HCT116 (cell line): Measurements from ENCODE around the gene ZBTB16. TPM values are rescaled to one million over a fixed set of nuclear protein-coding genes. Genes with fewer than 3 reads are reported as not detected.

Experiments
- ATAC-seq: fragments of 200-7000 bp; cut with Tn5 transposase; 2 replicates; pipeline ENCODE4 v1.9.1; 2020; ENCODE audit warnings: mild to moderate bottlenecking, moderate library complexity
- BruUV-seq: library from RNA; stranded (reverse); fragments of 400-500 nt; replicated peaks from 2 replicates; lab custom pipeline; 2021; lab: Mats Ljungman, UMichigan
- CTCF ChIA-PET: fragments of 300-600 bp; sonication (Branson Sonifier 250); formaldehyde crosslinking; loops from one replicate; lab custom pipeline; 2021; ENCODE audit warnings: antibody characterized with exemption; lab: Charles Lee
- POLR2A ChIA-PET: fragments of 300-600, 350-600 bp; sonication (Branson Sonifier 250); formaldehyde crosslinking; loops from one replicate; lab custom pipeline; 2021; ENCODE audit warnings: antibody characterized with exemption; lab: Charles Lee
- RAD21 ChIA-PET, 2 experiments: fragments of 300-600 bp; sonication (Branson Sonifier 250); formaldehyde crosslinking; loops; one replicate each; lab custom pipeline; 2023; ENCODE audit warnings: low total read pairs in 2 of 2; ENCODE audit not compliant: uncharacterized antibody in 2 of 2, unreplicated experiment in 2 of 2, low non-redundant PET in 1 of 2; lab: Charles Lee
- DNase-seq: peaks from one replicate; pipeline ENCODE4 v3.0.0-alpha.2; 2010; ENCODE audit warnings: low read depth, low spot score
- H2AFZ ChIP-seq: fragments of 200-600 bp; shearing (Covaris generic), sonication (generic); 2 replicates; pipeline ENCODE4 v1.6.1; 2017; ENCODE audit warnings: low read depth, mixed run types, mixed read lengths, antibody characterized with exemption, low read length; ENCODE audit not compliant: poor library complexity, severe bottlenecking
- H3K27ac ChIP-seq: 2 replicates; pipeline ENCODE4 v1.5.1; 2012; ENCODE audit warnings: low read depth, low read length
- H3K27me3 ChIP-seq: fragments of 200-600 bp; sonication (generic); 2 replicates; pipeline ENCODE4 v1.6.1; 2016; ENCODE audit warnings: mixed run types, low read length, mixed read lengths; ENCODE audit not compliant: insufficient read depth
- H3K36me3 ChIP-seq, 2 experiments: fragments of 200-500 bp in 1 of 2; fragments of 200-600 bp in 1 of 2; sonication (Bioruptor generic) in 1 of 2; sonication (generic) in 1 of 2; 2 replicates each; pipeline versions ENCODE4 v1.5.1 to v1.6.1; 2014 to 2016; ENCODE audit warnings: low read length in 2 of 2, inconsistent platforms in 1 of 2, mixed read lengths in 1 of 2, mixed run types in 1 of 2; ENCODE audit not compliant: insufficient read depth in 2 of 2, control insufficient read depth in 1 of 2
- H3K4me1 ChIP-seq, 2 experiments: fragments of 200-600 bp in 1 of 2; sonication (generic) in 1 of 2; 2 replicates each; pipeline versions ENCODE4 v1.5.1 to v1.6.1; 2012 to 2017; ENCODE audit warnings: low read length in 2 of 2, inconsistent platforms in 1 of 2, mild to moderate bottlenecking in 1 of 2, mixed read lengths in 1 of 2, mixed run types in 1 of 2, moderate library complexity in 1 of 2; ENCODE audit not compliant: insufficient read depth in 2 of 2, control insufficient read depth in 1 of 2
- H3K4me2 ChIP-seq: fragments of 200-600 bp; sonication (generic); 2 replicates; pipeline ENCODE4 v1.6.1; 2017; ENCODE audit warnings: mixed run types, low read length, mixed read lengths
- H3K4me3 ChIP-seq, 2 experiments: fragments of 200-600 bp in 1 of 2; sonication (generic) in 1 of 2; replicated peaks in 1 of 2; 2 replicates each; pipeline ENCODE4 v1.5.1; 2011 to 2016; ENCODE audit warnings: low read length in 2 of 2, control low read depth in 1 of 2, low read depth in 1 of 2, mild to moderate bottlenecking in 1 of 2, mixed read lengths in 1 of 2, mixed run types in 1 of 2
- H3K79me2 ChIP-seq: fragments of 200-600 bp; sonication (generic); 2 replicates; pipeline ENCODE4 v1.6.1; 2017; ENCODE audit warnings: mild to moderate bottlenecking, mixed run types, low read length, moderate library complexity, mixed read lengths; ENCODE audit not compliant: insufficient read depth
- H3K9ac ChIP-seq: fragments of 200-600 bp; sonication (generic); 2 replicates; pipeline ENCODE4 v1.6.1; 2016; ENCODE audit warnings: low read length, mixed read lengths
- H3K9me2 ChIP-seq: fragments of 200-600 bp; sonication (generic), shearing (Covaris generic); 2 replicates; pipeline ENCODE4 v1.6.1; 2017; ENCODE audit warnings: mixed run types, mild to moderate bottlenecking, moderate library complexity; ENCODE audit not compliant: insufficient read depth
- H3K9me3 ChIP-seq, 2 experiments: fragments of 200-500 bp in 1 of 2; fragments of 200-600 bp in 1 of 2; sonication (Bioruptor generic) in 1 of 2; sonication (generic) in 1 of 2; 2 replicates each; pipeline ENCODE4 v1.6.1; 2014 to 2017; ENCODE audit warnings: low read length in 2 of 2, mixed read lengths in 2 of 2, inconsistent platforms in 1 of 2, low read depth in 1 of 2, mild to moderate bottlenecking in 1 of 2, mixed run types in 1 of 2, moderate library complexity in 1 of 2; ENCODE audit not compliant: control insufficient read depth in 1 of 2, insufficient read depth in 1 of 2
- H4K20me1 ChIP-seq: fragments of 200-600 bp; sonication (generic), shearing (Covaris generic); 2 replicates; pipeline ENCODE4 v1.6.1; 2017; ENCODE audit warnings: mixed run types, mild to moderate bottlenecking, moderate library complexity; ENCODE audit not compliant: insufficient read depth
- ATF3 ChIP-seq: IDR thresholded peaks from 2 replicates; pipeline ENCODE4 v1.6.1; 2012
- CBX3 ChIP-seq: IDR thresholded peaks from 2 replicates; pipeline ENCODE4 v1.6.1; 2012; ENCODE audit warnings: low read depth
- CTCF ChIP-seq, 3 experiments: fragments of 200-600 bp in 1 of 3; sonication (generic) in 1 of 3; IDR thresholded peaks in 2 of 3; conservative IDR thresholded peaks in 1 of 3; 2 replicates each; pipeline ENCODE4 v1.5.1; 2012 to 2017; ENCODE audit warnings: low read depth in 2 of 3, low read length in 2 of 3, antibody characterized with exemption in 1 of 3, borderline replicate concordance in 1 of 3, control low read depth in 1 of 3, mild to moderate bottlenecking in 1 of 3, mixed read lengths in 1 of 3, mixed run types in 1 of 3, moderate library complexity in 1 of 3; ENCODE audit not compliant: insufficient read depth in 1 of 3
- ELF1 ChIP-seq: IDR thresholded peaks from 2 replicates; pipeline ENCODE4 v1.6.1; 2012; ENCODE audit warnings: low read depth, borderline replicate concordance
- EZH2 ChIP-seq: fragments of 200-600 bp; sonication (generic); IDR thresholded peaks from 2 replicates; pipeline ENCODE4 v1.6.1; 2017; ENCODE audit warnings: antibody characterized with exemption, mixed run types
- EZH2phosphoT487 ChIP-seq: fragments of 200-600 bp; IDR thresholded peaks from 2 replicates; pipeline ENCODE4 v1.6.1; 2018; ENCODE audit warnings: antibody characterized with exemption, borderline replicate concordance
- FOSL1 ChIP-seq: IDR thresholded peaks from 2 replicates; pipeline ENCODE4 v1.6.1; 2012; ENCODE audit warnings: low read depth
- MAX ChIP-seq: IDR thresholded peaks from 2 replicates; pipeline ENCODE4 v1.6.1; 2012
- POLR2AphosphoS5 ChIP-seq: IDR thresholded peaks from 2 replicates; pipeline ENCODE4 v1.6.1; 2011; ENCODE audit warnings: mild to moderate bottlenecking, low read depth, low read length, moderate library complexity
- SIN3A ChIP-seq: IDR thresholded peaks from 2 replicates; pipeline ENCODE4 v1.6.1; 2012; ENCODE audit warnings: low read depth
- SRF ChIP-seq: IDR thresholded peaks from 2 replicates; pipeline ENCODE4 v1.6.1; 2012; ENCODE audit warnings: low read depth
- TCF7L2 ChIP-seq: IDR thresholded peaks from 2 replicates; pipeline ENCODE4 v1.7.0; 2011; ENCODE audit warnings: borderline replicate concordance, inconsistent platforms; ENCODE audit not compliant: insufficient read depth, insufficient read length; ENCODE audit errors: extremely low read depth
- YY1 ChIP-seq: IDR thresholded peaks from 2 replicates; pipeline ENCODE4 v1.6.1; 2011; ENCODE audit warnings: low read length, low read depth, moderate library complexity, mild to moderate bottlenecking; ENCODE audit not compliant: insufficient replicate concordance; ENCODE audit errors: extremely low read depth
- ZBTB33 ChIP-seq: IDR thresholded peaks from 2 replicates; pipeline ENCODE4 v1.6.1; 2011; ENCODE audit warnings: mild to moderate bottlenecking, low read length, moderate library complexity; ENCODE audit not compliant: insufficient replicate concordance; ENCODE audit errors: extremely low read depth
- ZFX ChIP-seq: fragments of 450-650 bp; IDR thresholded peaks from 2 replicates; pipeline ENCODE4 v1.6.1; 2017
- ZNF274 ChIP-seq: fragments of 200-500 bp; sonication (Bioruptor generic); IDR thresholded peaks from 2 replicates; pipeline ENCODE4 v1.6.1; 2014; ENCODE audit warnings: mild to moderate bottlenecking, low read depth, low read length, inconsistent platforms
- intact Hi-C: fragments of 100-400 bp; cut with micrococcal nuclease; formaldehyde crosslinking; loops from 2 replicates; pipeline ENCODE4 v1.10.0; 2022
- total RNA-seq: library from RNA; stranded (reverse); gene quantifications from one replicate; pipeline ENCODE4 v1.2.1, GENCODE V29; 2021; ENCODE audit not compliant: unreplicated experiment

ZBTB16 gene
- total RNA-seq, 1 experiment from 2014 or later, result 0.30 TPM

GRCh38 chr11:114195151-114195550 is 135.6 kb downstream of the ZBTB16 start:
- Histone ChIP-seq H3K9me2 (no peaks in the 10 kb centered on the region), H3K36me3 (no peaks in the 10 kb centered on the region), H4K20me1 (no peaks in the 10 kb centered on the region), H3K79me2 (no peaks in the 10 kb centered on the region), H3K9me3 (peaks cover 0 to 4% of the 10 kb centered on the region in 2 experiments; a peak in 1 of 4 replicates), H3K27me3 (0 out of 2 replicates have a peak, but pooled peaks cover 2% of the 10 kb centered on the region), H3K9ac (no peak overlapping the region), H3K4me1 (no peaks in the 10 kb centered on the region), H3K27ac (no peak overlapping the region), H3K4me3 (no peak overlapping the region), H2AFZ (no peak overlapping the region), H3K4me2 (no peak overlapping the region)
- CTCF ChIA-PET, result no interaction called here
- POLR2A ChIA-PET, result no interaction called here
- RAD21 ChIA-PET, result no interaction called here
- no TSS peak for BruUV-seq
- ATAC-seq (no peak), DNase-seq (no peak)
- TF ChIP-seq ZBTB33 (no peak), ZFX (no peak), ELF1 (no peak), POLR2AphosphoS5 (no peak), EZH2 (no peak), ZNF274 (no peak), TCF7L2 (no peak), YY1 (no peak), MAX (no peak), EZH2phosphoT487 (no peak), CTCF (IDR thresholded peaks at IDR 0.05 in 2 of 3, conservative IDR thresholded peaks at IDR 0.05 in 1 of 3; ENCODE audit: borderline replicate concordance in 1 of 3, insufficient read depth in 1 of 3, low read depth in 2 of 3, low read length in 2 of 3) (no peak), SRF (no peak), ATF3 (no peak), SIN3A (no peak), FOSL1 (no peak), CBX3 (no peak)
- intact Hi-C loops, result no loop called here
